Activated CD8-positive, alpha-beta memory T cell treated with anti-CD3 and anti-CD28 coated beads for 4 hours (primary cell): Measurements from ENCODE around the gene GRK2.
"Not testable (repeated sequence)": the region's sequence is repeated elsewhere in the genome, so short reads cannot be mapped to it uniquely, and the experiment has no call there.

Experiments
- DNase-seq, 2 donors: peaks; one replicate each; pipeline ENCODE4 v3.0.0-alpha.2; 2020; ENCODE audit warnings: low read depth in 2 of 2

The GRK2 gene

GRCh38 chr11:67312187-67313021, 46.1 kb downstream of the GRK2 start:
- DNase-seq: peak in 1 of 2 donors; percentile 49

- no peak for DNase-seq
Observed at GRCh38 chr11:67313125-67313890, 47.0 kb downstream of the GRK2 start.

GRCh38 chr11:67314218-67314617, 47.9 kb downstream of the GRK2 start:
- DNase-seq: no peak

GRCh38 chr11:67315325-67315909, 49.1 kb downstream of the GRK2 start:
- DNase-seq: no peak

GRCh38 chr11:67316882-67317204, 50.6 kb downstream of the GRK2 start:
- DNase-seq: no peak

- DNase-seq: peak; percentile 98
Observed at GRCh38 chr11:67317205-67317887, 51.1 kb downstream of the GRK2 start.

- no peak for DNase-seq
Observed at GRCh38 chr11:67317888-67318555, 51.7 kb downstream of the GRK2 start.

GRCh38 chr11:67318876-67319275, 52.6 kb downstream of the GRK2 start:
- not testable (repeated sequence) for DNase-seq

- no peak for DNase-seq
Observed at GRCh38 chr11:67320011-67320410, 53.7 kb downstream of the GRK2 start.

- DNase-seq: no peak
Observed at GRCh38 chr11:67320691-67321090, 54.4 kb downstream of the GRK2 start.

- DNase-seq: no peak
Observed at GRCh38 chr11:67321313-67321871, 55.1 kb downstream of the GRK2 start.

GRCh38 chr11:67322049-67322448, 55.8 kb downstream of the GRK2 start:
- no peak for DNase-seq

GRCh38 chr11:67323526-67323925, 57.3 kb downstream of the GRK2 start:
- no peak for DNase-seq

- no peak for DNase-seq
Observed at GRCh38 chr11:67332081-67332691, 65.9 kb downstream of the GRK2 start.
